Activated T-helper 17 cell treated with anti-CD3 and anti-CD28 coated beads, Interleukin-2, amount 50 U/mL, for 72 hours (primary cell): ENCODE results near the gene SPATA6L. TPM values are rescaled to one million over a fixed set of nuclear protein-coding genes. Genes with fewer than 3 reads are reported as not detected.
A peak's percentile ranks its signal among the peaks of the same experiment; 100 is the strongest.

ENCODE experiments used
- ATAC-seq: fragments of 150-1000 bp; cut with Tn5 transposase; replicated peaks from 2 replicates; pipeline ENCODE4 v1.10.0; 2021; ENCODE audit warnings: mild to moderate bottlenecking, moderate library complexity
- H3K27ac Mint-ChIP-seq: one replicate; pipeline ENCODE4 v1.8.0; 2022; ENCODE audit warnings: mixed read lengths
- H3K27me3 Mint-ChIP-seq: one replicate; pipeline ENCODE4 v1.8.0; 2022; ENCODE audit warnings: mixed read lengths
- H3K36me3 Mint-ChIP-seq: one replicate; pipeline ENCODE4 v1.8.0; 2022; ENCODE audit warnings: low read depth, mild to moderate bottlenecking, mixed read lengths
- H3K4me1 Mint-ChIP-seq: one replicate; pipeline ENCODE4 v1.8.0; 2022; ENCODE audit warnings: mixed read lengths
- H3K4me3 Mint-ChIP-seq: one replicate; pipeline ENCODE4 v1.8.0; 2022; ENCODE audit warnings: mild to moderate bottlenecking, mixed read lengths
- H3K9me3 Mint-ChIP-seq: one replicate; pipeline ENCODE4 v1.8.0; 2022; ENCODE audit warnings: mixed read lengths
- total RNA-seq, 2 donors: library from RNA; stranded (reverse); gene quantifications; one replicate each; pipeline ENCODE4 v1.2.3, GENCODE V29; 2022

The SPATA6L gene
- total RNA-seq, 2 donors from 2014 or later = 0.84 to 1.6 TPM

DNA sequence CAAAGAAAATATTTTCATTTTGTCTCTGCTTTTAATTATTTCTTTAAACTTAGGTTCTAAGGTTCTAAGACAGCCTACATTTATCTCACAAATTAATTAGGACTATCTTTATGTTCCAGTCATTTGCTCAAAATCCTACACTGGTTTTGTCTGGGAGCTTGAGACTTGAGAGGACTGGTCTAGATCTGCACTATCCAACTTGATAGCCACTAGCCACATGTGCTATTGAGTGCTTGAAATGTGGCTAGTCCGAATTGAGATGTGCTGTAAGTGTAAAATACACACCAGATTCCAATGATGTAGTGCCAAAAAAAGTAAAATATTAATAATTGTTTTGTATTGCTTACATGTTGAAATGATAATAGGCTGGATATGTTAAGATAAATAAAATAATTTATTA is 20.3 kb upstream of the SPATA6L start:
- peaks cover 28% of the 10 kb centered on the region for H3K4me1 Mint-ChIP-seq

DNA sequence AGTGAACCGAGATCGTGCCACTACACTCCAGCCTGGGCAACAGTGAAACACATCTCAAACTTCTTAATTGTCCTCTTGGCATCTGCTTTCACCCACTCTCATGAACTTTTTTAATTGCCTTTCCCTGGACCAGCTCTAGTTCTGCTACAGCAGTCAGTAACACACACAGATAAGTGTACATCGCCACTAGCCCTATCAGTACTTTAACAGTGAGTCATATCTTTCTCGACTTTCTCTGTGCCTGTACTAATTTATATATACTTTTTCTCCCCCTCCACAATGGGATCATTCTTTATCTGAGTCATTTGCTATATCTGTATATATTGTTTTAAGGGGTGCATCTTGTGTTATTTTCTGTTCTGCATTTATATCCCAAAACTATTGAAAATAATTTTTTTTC is 19.8 kb upstream of the SPATA6L start:
- no peak overlapping the region for H3K27ac Mint-ChIP-seq
- no peaks in the 10 kb centered on the region for H3K9me3 Mint-ChIP-seq
- ATAC-seq = peak; percentile 54
- H3K27me3 Mint-ChIP-seq = no peaks in the 10 kb centered on the region
- peaks cover 28% of the 10 kb centered on the region for H3K4me1 Mint-ChIP-seq
- H3K4me3 Mint-ChIP-seq = no peak overlapping the region
- H3K36me3 Mint-ChIP-seq = peaks cover 56% of the 10 kb centered on the region

More for the DNA sequence above, 20.3 kb upstream of the SPATA6L start:
- Mint-ChIP-seq H3K27ac (no peak overlapping the region), H3K4me3 (no peak overlapping the region), H3K27me3 (no peaks in the 10 kb centered on the region), H3K36me3 (peaks cover 61% of the 10 kb centered on the region), H3K9me3 (no peaks in the 10 kb centered on the region)
- ATAC-seq = no peak

DNA sequence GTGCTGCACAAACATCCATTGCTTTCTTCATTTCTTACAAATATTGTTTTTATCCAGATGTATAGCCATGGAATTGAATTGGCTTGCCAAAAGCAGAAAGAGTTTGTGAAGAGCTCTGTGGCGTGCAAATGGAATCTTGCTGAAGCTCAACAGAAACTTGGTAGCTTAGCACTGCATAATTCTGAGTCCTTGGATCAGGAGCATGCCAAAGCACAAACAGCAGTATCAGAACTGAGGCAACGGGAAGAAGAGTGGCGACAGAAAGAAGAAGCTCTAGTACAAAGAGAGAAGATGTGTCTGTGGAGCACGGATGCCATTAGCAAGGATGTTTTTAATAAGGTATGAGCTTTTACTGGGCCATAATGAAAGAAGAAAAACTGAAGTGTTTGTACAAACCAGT is 18.5 kb upstream of the SPATA6L start:
- peaks cover 22% of the 10 kb centered on the region for H3K4me1 Mint-ChIP-seq
- H3K27ac Mint-ChIP-seq = no peak overlapping the region
- no peaks in the 10 kb centered on the region for H3K9me3 Mint-ChIP-seq

DNA sequence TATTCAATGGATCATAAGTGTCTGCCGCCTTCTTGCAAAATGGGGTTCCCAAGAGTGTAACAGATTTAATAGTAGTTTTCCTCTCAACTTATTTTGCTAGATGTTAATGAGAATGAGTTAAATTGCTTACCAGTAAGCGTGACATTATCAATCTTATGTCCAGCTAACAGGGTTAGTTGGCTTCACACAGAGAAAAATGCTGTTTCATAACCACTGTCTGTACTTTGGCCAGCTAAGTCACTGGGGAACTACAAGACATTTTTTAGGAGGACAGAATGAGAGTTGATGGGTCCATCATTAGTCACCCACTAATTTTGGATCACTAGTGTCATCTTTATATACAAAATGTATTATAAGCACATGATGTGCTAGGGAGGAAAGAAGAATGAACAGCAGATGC is 14.5 kb upstream of the SPATA6L start:
- H3K36me3 Mint-ChIP-seq = peaks cover 16% of the 10 kb centered on the region
- H3K4me1 Mint-ChIP-seq = peaks cover 9% of the 10 kb centered on the region
- no peaks in the 10 kb centered on the region for H3K9me3 Mint-ChIP-seq
- H3K4me3 Mint-ChIP-seq = no peak overlapping the region
- H3K27ac Mint-ChIP-seq = no peak overlapping the region
- ATAC-seq = no peak
- no peaks in the 10 kb centered on the region for H3K27me3 Mint-ChIP-seq

More for the DNA sequence above, 18.5 kb upstream of the SPATA6L start:
- H3K36me3 Mint-ChIP-seq = peaks cover 43% of the 10 kb centered on the region
- ATAC-seq = no peak
- no peaks in the 10 kb centered on the region for H3K27me3 Mint-ChIP-seq
- no peak overlapping the region for H3K4me3 Mint-ChIP-seq

DNA sequence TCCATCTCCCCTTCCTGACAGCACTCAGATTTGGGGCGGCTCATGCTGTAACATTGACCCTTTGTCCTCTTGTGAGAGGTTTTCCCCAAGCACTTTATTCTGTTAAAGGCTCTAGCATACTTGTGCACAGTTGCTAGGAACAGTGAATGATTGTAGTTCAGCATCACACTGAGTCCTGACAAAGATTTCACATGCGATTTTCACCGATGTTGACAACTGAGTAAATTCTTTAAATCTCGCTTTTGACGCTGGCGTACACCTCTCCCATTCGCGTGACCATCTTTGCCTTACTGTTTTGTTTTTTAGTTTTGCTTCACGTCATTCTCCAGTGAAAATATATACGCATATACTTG is 13.9 kb upstream of the SPATA6L start:
- peaks cover 10% of the 10 kb centered on the region for H3K36me3 Mint-ChIP-seq

DNA sequence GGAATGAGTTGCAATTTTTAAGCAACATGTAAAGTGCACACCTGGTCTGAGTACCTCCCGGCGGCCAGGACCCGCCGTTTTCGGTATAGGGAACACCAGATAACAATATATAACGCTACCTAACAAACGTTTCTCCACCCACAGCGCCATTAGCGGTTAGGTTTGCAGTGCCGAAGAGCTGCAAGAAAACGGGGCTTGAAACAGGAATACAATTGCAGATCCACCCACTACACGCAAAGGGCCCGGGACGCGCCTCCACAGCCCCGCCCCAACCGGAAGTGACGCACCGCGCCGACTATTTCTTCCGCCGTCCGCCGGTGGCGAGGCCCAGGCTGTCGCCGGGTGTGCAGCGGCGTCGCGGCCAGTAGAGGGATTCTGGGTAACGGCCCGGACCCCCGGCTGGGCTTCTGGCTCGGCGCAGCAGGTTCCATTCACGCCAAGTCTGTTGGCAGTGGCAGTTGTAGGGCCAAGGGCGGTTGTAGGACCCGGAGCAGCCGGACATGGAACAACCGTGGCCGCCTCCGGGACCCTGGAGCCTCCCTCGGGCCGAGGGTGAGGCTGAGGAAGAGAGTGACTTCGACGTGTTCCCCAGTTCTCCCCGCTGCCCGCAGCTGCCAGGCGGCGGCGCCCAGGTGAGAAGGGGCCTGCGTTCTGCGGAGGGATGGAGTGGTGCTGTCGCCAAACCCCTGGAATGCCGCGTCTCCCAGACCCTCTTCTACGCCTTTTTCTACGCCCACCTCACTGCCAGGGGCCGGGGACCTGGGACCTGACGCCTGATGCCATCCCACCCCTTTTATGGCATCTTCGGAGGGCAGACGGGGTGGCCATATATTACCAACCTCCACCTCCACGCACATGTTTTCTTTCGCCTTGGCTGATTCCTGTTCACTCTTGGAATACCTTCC is 13.2 kb upstream of the SPATA6L start, which contains the start of gene CDC37L1:
Gene CDC37L1, plus strand, starts transcription at position 302 of the 905 bp plus-strand sequence. Its CDS starts 199 bp downstream, at position 501.
- H3K27me3 Mint-ChIP-seq = no peaks in the 10 kb centered on the region
- peaks cover 4% of the 10 kb centered on the region for H3K36me3 Mint-ChIP-seq
- no peak within 1 kb of the TSS for H3K27ac Mint-ChIP-seq
- H3K4me3 Mint-ChIP-seq = no peak within 1 kb of the TSS
- H3K9me3 Mint-ChIP-seq = no peaks in the 10 kb centered on the region
- peaks cover 3% of the 10 kb centered on the region for H3K4me1 Mint-ChIP-seq
- ATAC-seq = peak; percentile 99

More for the DNA sequence above, 13.9 kb upstream of the SPATA6L start:
- Mint-ChIP-seq H3K9me3 (no peaks in the 10 kb centered on the region), H3K4me1 (peaks cover 9% of the 10 kb centered on the region), H3K27me3 (no peaks in the 10 kb centered on the region), H3K4me3 (no peak overlapping the region), H3K27ac (no peak overlapping the region)
- ATAC-seq = no peak

DNA sequence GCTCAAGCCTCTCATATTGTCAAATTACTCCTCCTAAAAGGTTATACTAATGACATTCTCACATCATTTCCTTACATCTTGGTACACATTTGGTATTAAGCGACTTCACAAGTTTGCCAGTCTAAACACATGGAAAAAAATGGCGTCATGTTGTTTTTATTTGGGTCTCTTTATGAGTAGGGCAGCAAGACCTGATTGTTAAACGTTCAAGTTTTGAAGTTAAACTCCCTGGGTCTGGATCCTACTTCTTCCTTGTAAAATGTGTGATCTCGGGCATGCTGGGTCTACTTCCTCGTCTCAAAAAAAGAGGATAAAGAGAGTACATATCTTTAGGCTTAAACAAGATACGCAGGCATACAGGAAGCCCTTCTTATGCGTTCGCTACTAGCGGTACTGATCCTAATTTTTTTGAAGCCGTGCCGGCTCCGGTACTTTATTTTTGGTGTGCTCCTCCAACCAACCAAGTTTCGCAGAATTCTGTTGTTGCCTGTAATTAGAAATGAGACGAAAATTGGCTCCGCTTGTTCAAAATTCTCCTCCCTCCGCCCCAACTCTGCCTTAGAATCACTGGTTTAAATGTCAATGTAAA is 12.5 kb upstream of the SPATA6L start:
- H3K4me3 Mint-ChIP-seq = no peak overlapping the region
- no peaks in the 10 kb centered on the region for H3K36me3 Mint-ChIP-seq
- peaks cover 3% of the 10 kb centered on the region for H3K4me1 Mint-ChIP-seq
- no peaks in the 10 kb centered on the region for H3K9me3 Mint-ChIP-seq
- H3K27me3 Mint-ChIP-seq = no peaks in the 10 kb centered on the region
- peak; percentile 31 for ATAC-seq
- H3K27ac Mint-ChIP-seq = no peak overlapping the region

DNA sequence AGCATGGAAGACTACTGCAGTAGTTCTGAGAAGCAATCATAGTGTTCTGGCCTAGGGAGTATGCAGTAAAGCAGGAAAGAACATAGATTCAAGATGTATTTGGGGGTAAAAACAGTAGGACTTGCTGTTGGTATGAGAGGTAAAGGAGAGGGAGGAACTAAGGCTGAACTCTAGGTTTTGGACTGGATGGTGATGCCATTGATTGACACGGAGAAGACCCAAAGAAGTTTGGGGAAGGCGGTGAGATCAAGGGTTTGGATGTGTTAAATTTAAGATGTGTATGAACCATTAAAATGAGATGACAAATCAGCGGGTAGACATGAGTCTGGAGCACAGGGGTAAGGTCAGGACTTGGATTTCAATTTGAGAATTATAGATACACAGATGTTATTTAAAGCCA is 11.1 kb upstream of the SPATA6L start:
- no peaks in the 10 kb centered on the region for H3K9me3 Mint-ChIP-seq

DNA sequence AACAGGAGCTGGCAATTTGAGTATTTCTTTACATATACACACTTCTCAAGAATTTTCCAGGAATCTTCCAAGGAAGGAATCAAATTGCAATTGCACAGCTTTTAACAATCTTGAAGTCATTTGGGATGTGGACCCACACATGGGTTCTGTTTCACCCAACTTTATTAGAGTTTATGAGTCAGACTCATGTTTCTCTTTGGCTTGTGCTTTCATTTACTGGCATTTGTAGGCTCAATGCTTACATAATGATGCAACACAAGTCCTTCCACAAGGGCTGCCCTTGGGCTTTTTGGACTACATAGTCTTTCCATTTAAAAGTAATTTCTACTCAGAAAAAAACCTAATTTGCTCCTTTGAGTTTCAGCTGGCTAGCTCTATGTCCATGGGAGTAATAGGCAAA is 8.5 kb upstream of the SPATA6L start:
- Mint-ChIP-seq H3K27me3 (no peaks in the 10 kb centered on the region), H3K36me3 (no peaks in the 10 kb centered on the region), H3K9me3 (no peaks in the 10 kb centered on the region), H3K4me1 (no peaks in the 10 kb centered on the region), H3K27ac (no peak overlapping the region), H3K4me3 (no peak overlapping the region)
- ATAC-seq = no peak

More for the DNA sequence above, 11.1 kb upstream of the SPATA6L start:
- no peak for ATAC-seq
- H3K4me3 Mint-ChIP-seq = no peak overlapping the region
- H3K27ac Mint-ChIP-seq = no peak overlapping the region
- H3K36me3 Mint-ChIP-seq = no peaks in the 10 kb centered on the region
- H3K4me1 Mint-ChIP-seq = no peaks in the 10 kb centered on the region
- no peaks in the 10 kb centered on the region for H3K27me3 Mint-ChIP-seq

DNA sequence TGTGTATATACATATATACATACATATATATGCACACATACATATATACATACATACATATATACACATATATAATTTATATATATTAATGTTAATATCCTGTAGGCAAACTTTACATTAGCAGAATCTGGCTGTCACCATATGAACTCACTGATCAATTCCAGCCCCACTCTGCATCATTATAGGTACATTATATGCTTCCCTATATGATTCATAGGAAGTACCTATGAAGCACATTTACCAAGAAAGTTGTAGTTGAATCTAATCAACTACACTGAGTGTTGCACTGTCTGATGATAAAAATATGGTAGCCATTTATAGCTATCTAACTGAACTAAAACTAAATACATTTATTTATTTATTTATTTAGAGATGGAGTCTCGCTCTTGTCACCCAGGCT is 5.5 kb upstream of the SPATA6L start:
- Mint-ChIP-seq H3K4me3 (no peak overlapping the region), H3K36me3 (no peaks in the 10 kb centered on the region), H3K4me1 (peaks cover 10% of the 10 kb centered on the region), H3K27ac (no peak overlapping the region), H3K9me3 (no peaks in the 10 kb centered on the region), H3K27me3 (no peaks in the 10 kb centered on the region)
- ATAC-seq = peak; percentile 49

DNA sequence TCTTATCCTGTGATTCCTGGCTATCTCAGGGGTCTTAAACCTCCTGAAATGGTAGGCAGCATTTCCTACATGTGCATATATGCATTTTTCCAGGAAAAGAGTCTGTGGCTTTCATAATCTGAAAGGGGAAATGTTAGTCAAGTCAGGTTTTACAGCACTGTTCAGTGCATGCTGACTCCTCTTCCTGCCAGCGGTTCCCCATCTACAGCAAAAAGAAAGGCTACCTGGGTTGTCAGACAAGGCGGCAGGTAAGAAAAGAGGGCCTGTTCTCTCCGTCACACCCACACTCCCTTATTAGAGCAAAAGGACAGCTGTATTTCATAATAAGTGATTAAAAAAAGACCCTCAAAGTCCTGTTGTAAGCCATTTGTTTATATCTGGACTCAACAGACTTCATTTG is 4.3 kb upstream of the SPATA6L start:
- H3K27ac Mint-ChIP-seq = no peak overlapping the region
- peak overlapping the region; percentile 47 for H3K4me3 Mint-ChIP-seq
- H3K36me3 Mint-ChIP-seq = no peaks in the 10 kb centered on the region
- ATAC-seq = no peak
- no peaks in the 10 kb centered on the region for H3K9me3 Mint-ChIP-seq
- H3K4me1 Mint-ChIP-seq = peaks cover 19% of the 10 kb centered on the region
- no peaks in the 10 kb centered on the region for H3K27me3 Mint-ChIP-seq

DNA sequence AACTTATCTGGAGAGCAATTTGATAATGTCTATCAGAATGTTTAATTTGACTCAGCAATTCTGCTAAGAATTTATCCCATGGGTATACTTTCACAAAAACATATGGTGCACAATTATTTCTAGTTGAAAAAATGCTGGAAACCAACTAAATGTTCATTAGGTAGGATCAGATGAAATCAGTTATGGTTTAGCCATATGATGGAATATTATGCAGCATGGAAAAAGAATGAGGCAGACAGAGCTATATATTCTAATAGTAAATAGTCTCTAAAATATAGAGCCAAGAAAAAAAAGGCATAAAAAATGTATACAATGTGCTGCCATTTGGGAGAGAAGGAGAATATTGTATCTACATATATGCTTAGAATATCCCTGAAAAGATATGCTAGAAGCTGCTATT is 3.6 kb upstream of the SPATA6L start:
- Mint-ChIP-seq H3K4me1 (peaks cover 24% of the 10 kb centered on the region), H3K9me3 (no peaks in the 10 kb centered on the region), H3K27ac (no peak overlapping the region), H3K27me3 (no peaks in the 10 kb centered on the region), H3K4me3 (no peak overlapping the region), H3K36me3 (no peaks in the 10 kb centered on the region)
- no peak for ATAC-seq

DNA sequence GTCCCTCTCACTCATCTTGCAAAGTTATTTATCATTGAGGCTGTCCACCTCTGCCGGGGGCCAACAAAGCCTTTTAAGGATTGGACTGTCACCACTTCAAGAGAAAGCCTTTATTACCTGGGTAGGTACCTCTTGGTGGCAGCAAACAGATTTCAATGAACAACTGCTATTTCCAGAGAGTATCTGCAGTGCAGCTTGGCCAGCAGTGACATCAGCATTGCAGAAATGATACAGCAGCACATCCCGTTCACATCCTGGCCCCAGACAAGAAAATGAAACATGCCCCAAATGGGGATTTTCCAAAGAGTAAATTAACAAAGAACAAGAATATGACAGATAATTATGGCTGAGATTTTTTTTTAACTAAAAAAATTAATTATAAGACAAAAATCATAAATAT is 2.3 kb upstream of the SPATA6L start:
- Mint-ChIP-seq H3K27me3 (no peaks in the 10 kb centered on the region), H3K4me3 (no peak overlapping the region), H3K36me3 (no peaks in the 10 kb centered on the region), H3K4me1 (peaks cover 29% of the 10 kb centered on the region), H3K27ac (no peak overlapping the region), H3K9me3 (no peaks in the 10 kb centered on the region)
- ATAC-seq = no peak

DNA sequence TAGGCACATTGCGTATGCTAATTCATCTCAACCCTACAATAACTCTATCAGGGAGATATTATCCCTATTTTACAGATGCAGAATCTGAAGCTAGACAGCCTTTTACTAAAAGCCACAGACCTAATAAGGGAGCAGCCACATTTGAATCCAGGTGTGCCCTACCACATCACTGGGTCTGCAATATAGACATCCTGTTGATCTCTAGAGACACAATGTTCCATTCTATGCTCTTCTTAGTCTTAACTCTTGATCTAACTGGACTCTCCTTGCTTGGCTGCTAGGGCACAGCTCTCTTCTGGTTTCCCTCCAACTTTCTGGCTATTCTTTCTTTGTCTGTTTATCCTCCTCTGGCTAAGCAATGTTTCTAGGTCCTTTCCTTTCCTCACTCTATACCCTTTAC is 1.4 kb upstream of the SPATA6L start:
- Mint-ChIP-seq H3K4me3 (no peak overlapping the region), H3K27ac (no peak overlapping the region), H3K27me3 (no peaks in the 10 kb centered on the region), H3K9me3 (no peaks in the 10 kb centered on the region), H3K4me1 (peaks cover 37% of the 10 kb centered on the region), H3K36me3 (no peaks in the 10 kb centered on the region)
- ATAC-seq = no peak

DNA sequence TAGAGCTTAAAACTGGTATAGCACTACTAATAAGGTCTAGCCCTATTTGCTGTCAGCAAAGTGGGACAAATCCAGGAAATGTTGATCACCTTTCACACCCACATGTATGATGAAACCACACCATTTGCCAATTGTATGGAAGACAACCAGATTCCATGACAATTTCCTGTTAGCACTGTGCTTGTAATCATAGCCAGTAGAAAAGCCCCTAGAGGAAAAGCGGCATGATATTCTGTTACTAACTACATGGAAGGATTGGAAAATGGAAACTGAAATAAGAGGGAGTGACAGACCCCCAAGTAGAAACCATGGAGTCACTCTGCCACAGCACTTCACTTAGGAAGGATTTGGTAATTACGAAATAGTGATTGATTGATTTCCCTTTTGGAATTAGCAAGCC is 923 bp downstream of the SPATA6L start:
- Mint-ChIP-seq H3K4me3 (peak overlapping the region; percentile 86), H3K36me3 (no peaks in the 10 kb centered on the region), H3K27me3 (no peaks in the 10 kb centered on the region), H3K27ac (peak overlapping the region; percentile 79), H3K4me1 (peaks cover 42% of the 10 kb centered on the region), H3K9me3 (no peaks in the 10 kb centered on the region)
- ATAC-seq = no peak
